ENCODE data around the gene HPDL.

DNA sequence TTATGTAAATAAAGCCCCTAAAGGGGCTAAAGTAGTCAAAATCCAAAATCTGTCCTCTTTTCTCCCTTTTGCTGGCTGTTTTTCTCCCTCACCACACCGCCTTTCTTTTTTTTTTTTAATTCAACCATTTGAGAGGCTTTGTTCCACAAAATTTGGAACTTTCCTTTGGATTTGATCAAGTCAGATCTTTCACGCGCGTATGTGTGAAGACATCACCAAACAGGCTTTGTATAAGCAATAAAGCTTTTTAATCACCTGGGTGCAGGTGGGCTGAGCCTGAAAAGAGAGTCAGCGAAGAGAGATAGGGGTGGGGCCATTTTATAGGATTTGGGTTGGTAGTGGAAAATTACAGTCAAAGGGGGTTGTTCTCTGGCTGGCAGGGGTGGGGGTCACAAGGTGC, 5.3 kb upstream of the HPDL start:
- TF ChIP-seq POLR2AphosphoS5 (IDR thresholded peaks at IDR 0.05; ENCODE audit: low read depth, low read length) (no peak), POLR2A (IDR thresholded peaks at IDR 0.05; ENCODE audit: low read depth, low read length) (no peak)
